HG03558 (cell line): ENCODE results near the gene SUPT4H1.
"Not testable (repeated sequence)": the region's sequence is repeated elsewhere in the genome, so short reads cannot be mapped to it uniquely, and the experiment has no call there.

Experiments
- ATAC-seq: cut with Tn5 transposase; IDR thresholded peaks from one replicate; pipeline ENCODE4 v1.9.1; 2021; ENCODE audit warnings: moderate number of reproducible peaks; ENCODE audit not compliant: unreplicated experiment; ENCODE audit errors: extremely low read depth

The SUPT4H1 gene

GRCh38 chr17:58343131-58343530 is 8.9 kb downstream of the SUPT4H1 start:
- ATAC-seq: no peak

GRCh38 chr17:58341861-58342475 is 10.0 kb downstream of the SUPT4H1 start:
- ATAC-seq: no peak

- not testable (repeated sequence) for ATAC-seq
Observed at GRCh38 chr17:58341136-58341860, 10.7 kb downstream of the SUPT4H1 start.

- no peak for ATAC-seq
Observed at GRCh38 chr17:58340405-58340876, 11.6 kb downstream of the SUPT4H1 start.

DNA sequence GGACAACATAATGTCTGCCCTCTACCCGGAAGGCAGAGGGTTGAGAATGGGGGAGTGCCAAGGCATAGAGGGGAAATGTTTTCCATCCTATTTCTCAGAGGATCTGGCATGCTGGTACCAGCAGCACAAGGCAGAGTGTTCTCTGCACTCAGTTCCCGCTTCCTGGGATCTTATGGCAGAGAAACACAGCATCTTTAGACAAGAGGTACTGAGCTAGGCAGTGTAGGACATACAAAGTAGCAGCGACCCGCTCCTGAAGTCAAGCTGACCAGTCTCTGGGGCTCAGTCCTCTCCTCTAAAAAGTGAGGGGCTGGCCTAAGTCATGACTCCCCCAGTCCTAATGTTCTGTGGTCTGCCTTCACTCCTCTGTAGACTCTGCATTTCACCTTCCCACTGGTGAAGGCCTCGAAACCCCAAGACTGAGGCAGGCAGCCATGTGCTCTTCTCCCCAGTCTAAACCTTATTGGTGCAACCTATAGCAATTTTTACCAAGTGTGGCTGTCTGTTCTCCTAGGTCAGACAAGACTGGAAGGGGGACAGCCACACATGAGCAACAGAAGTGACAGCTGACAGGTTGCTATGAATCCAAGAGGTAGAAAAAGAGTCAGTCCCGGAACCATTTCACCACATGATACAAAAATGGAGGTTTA is 12.1 kb downstream of the SUPT4H1 start:
- no peak for ATAC-seq

- ATAC-seq: no peak
Observed at GRCh38 chr17:58338841-58339754, 12.9 kb downstream of the SUPT4H1 start.

DNA sequence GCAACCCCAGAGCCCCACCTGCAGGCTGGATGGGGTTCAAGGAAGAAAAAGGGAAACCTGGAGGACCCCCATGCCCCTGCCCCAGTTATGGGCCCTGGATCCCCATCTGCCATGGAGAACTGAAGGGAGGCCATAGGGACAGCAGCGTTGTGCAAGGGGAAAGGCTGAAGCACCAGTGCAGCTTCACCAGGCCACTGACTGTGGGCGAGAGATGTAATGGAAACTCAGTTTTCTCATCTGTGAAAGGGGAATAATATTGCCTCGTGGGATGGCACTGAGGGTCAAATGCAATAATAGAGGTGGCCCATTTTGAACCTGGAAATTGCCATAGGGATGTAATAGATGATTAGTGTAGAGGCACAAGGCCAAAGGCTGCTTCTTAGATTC is 13.6 kb downstream of the SUPT4H1 start:
- no peak for ATAC-seq

DNA sequence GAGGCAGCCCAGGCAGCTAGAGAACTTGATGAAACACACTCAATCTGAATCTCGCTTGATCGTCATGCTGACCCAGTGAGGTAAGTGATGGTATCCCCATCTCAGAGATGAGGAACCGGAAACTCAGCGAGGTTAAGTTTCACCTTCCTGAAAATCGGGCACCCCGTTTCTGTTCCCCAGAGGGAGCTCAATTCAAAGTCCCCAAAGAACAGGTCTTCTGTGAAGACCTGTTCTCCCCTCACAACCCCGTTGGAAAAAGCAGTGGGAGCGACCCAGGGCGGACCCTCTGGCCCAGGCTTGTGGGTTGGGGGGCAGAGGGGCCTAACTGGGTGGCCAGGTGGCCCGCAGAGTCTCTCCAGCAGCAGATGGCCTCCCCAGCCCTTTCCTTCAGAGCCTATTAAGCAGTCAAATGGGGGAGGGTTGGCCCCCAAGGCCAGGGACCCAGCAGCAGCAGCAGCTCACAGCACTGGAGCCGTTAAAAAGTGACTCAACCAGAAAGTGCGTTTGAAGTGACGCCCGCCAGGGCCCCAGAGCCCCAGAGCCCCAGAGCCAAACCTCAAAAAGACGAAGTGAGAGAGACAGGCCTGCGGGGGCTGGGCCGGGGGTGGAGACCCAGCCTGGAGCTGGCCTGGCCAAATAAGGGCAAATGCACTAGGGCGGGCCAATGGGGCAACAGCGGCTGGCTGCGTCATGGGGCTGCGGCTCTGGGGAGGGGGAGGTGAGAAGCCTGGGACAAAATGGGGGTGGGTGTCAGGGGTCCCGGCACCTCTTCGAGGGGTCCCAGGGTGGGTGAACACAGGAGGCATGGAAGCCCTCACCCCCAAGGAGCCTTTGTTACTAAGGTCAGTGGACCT is 14.2 kb downstream of the SUPT4H1 start:
- ATAC-seq: no peak

- no peak for ATAC-seq
Observed at GRCh38 chr17:58337210-58337599, 14.8 kb downstream of the SUPT4H1 start.

DNA sequence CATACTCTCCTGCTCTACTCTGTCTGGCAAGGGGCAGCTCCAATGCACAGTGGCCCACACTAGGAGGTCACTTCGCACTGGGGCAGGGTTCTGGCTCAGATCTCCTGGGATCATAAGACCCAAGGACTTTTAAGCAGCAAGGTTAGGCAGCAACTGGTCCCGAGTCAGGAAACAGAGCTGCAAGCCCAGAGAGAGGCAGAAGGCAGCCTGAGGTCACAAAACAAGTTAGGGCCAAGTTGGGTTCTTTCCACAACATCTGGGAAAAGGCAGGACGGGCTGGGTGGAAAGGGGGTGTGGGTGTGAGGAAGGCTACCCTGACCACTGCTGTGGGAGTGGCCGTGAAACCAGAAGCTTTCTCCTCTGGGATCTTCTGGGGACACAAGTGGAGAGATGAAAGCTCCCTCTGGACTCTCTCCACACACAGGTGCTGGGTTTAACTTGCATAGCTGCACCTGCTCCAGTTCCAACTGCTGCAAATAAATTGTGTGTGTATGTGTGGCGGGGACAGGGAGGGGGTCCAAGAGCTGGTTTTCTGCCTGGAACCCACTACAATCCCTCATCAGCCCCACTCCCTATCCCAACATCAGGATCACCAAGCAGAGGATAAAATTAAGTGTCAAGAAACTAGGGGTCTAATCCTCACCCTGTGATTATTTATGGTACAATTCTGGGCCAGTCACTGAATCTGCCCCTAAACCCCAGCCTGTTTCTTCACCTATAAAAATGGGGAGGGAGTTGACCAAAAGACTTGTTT is 15.4 kb downstream of the SUPT4H1 start:
- ATAC-seq: no peak

- ATAC-seq: no peak
Observed at GRCh38 chr17:58335779-58336455, 16.1 kb downstream of the SUPT4H1 start.

GRCh38 chr17:58335061-58335731 is 16.8 kb downstream of the SUPT4H1 start:
- no peak for ATAC-seq

GRCh38 chr17:58334661-58335060 is 17.3 kb downstream of the SUPT4H1 start:
- no peak for ATAC-seq

- ATAC-seq: no peak
Observed at GRCh38 chr17:58334256-58334655, 17.7 kb downstream of the SUPT4H1 start.

DNA sequence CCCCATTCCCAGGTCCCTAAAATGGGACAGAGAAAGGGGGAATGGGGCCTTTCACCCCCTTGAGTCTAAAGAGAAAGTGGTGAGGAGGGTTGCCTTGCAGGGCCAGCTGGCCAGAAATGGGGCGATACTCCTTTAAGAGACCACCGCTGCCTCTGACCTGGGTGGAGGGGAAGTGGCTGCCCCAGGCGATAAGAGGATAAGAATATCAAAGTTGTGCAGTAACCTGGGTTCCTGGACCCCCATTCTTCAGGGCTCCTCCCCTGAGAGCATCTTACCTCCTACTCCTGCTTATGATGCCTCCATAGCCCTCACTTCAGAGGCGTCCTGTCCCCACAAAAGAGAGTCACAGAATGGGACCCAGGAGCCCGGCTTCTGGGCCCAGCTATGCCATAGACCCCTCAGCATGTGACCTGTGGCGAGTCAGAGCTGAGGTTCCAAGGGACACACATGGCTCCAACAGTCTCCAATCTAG is 18.2 kb downstream of the SUPT4H1 start:
- no peak for ATAC-seq

GRCh38 chr17:58332778-58333735 is 18.9 kb downstream of the SUPT4H1 start:
- ATAC-seq: no peak
